Measurements from ENCODE around the gene DCUN1D2.
A peak's percentile ranks its signal among the peaks of the same experiment; 100 is the strongest.

The DCUN1D2 gene

DNA sequence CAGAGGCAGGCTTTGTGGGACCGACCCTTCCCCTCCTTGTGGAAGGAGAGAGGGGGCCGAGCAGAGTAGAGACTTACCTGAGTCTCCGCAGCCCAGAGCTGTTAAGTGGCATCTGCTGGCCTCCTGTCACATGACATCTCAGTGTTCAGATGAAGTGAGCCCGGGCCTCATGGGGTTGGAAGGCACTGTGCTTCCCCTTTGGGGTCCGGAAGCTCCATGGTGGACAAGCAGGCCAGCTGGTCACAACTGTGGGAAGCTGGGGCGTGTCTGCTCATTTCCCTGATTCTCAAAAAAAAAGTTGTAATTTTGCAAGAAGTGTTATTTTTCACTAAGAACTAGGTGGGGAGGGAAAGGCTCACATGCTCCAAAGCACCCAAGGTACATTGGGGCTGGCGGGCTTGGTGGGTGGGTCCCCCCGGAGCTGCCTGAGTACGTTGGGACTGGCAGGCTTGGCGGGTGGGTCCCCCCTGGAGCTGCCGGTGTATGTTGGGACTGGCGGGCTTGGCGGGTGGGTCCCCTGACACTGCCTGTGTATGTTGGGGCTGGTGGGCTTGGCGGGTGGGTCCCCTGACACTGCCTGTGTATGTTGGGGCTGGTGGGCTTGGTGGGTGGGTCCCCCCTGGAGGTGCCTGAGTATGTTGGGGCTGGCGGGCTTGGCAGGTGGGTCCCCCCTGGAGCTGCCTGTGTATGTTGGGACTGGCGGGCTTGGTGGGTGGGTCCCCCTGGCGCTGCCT, 18.2 kb upstream of the DCUN1D2 start:
- H3K9me3 ChIP-seq (ENCODE audit: control insufficient read depth, insufficient read depth, low read length), result no peaks in the 10 kb centered on the region
- H3K36me3 ChIP-seq (ENCODE audit: insufficient read depth, low read length), result peaks cover 14% of the 10 kb centered on the region
- no peak overlapping the region for H3K9ac ChIP-seq (ENCODE audit: low read depth, low read length)

GRCh38 chr13:113507505-113508345, 17.2 kb upstream of the DCUN1D2 start:
- Histone ChIP-seq H3K4me1 (ENCODE audit: insufficient read depth, low read length) (no peaks in the 10 kb centered on the region), H3K36me3 (ENCODE audit: insufficient read depth, low read length) (peaks cover 14% of the 10 kb centered on the region), H3K9me3 (ENCODE audit: control insufficient read depth, insufficient read depth, low read length) (no peaks in the 10 kb centered on the region), H3K9ac (ENCODE audit: low read depth, low read length) (no peak overlapping the region)

More for the DNA sequence above, 18.2 kb upstream of the DCUN1D2 start:
- H3K4me1 ChIP-seq (ENCODE audit: insufficient read depth, low read length), result no peaks in the 10 kb centered on the region

DNA sequence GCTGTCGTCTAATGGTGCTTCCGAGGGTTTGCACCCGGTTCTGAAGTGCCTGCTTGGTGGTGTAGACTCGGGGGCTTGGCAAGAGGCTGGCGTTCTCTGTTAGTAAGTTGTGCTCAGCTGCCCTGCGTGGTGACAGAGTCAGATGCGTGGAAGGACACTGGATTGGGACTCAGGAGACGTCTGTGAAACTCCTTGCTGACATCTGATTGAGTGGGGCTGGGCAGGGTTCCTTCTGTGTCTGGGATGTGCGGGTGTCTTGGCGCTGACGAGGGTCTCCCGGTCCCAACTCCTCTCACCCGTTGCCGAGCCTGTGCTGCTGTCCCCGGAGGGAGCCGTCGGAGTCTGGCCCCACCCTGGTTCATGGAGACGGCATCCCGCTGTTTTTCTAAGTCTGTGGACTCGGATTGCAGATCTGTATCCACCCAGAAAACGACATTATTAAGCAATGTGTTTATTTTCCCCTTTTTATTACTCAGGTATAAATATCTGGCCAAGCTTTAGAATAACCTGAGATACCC, 16.4 kb upstream of the DCUN1D2 start:
- Histone ChIP-seq H3K36me3 (ENCODE audit: insufficient read depth, low read length) (peaks cover 14% of the 10 kb centered on the region), H3K4me1 (ENCODE audit: insufficient read depth, low read length) (no peaks in the 10 kb centered on the region), H3K9ac (ENCODE audit: low read depth, low read length) (no peak overlapping the region), H3K9me3 (ENCODE audit: control insufficient read depth, insufficient read depth, low read length) (no peaks in the 10 kb centered on the region)

DNA sequence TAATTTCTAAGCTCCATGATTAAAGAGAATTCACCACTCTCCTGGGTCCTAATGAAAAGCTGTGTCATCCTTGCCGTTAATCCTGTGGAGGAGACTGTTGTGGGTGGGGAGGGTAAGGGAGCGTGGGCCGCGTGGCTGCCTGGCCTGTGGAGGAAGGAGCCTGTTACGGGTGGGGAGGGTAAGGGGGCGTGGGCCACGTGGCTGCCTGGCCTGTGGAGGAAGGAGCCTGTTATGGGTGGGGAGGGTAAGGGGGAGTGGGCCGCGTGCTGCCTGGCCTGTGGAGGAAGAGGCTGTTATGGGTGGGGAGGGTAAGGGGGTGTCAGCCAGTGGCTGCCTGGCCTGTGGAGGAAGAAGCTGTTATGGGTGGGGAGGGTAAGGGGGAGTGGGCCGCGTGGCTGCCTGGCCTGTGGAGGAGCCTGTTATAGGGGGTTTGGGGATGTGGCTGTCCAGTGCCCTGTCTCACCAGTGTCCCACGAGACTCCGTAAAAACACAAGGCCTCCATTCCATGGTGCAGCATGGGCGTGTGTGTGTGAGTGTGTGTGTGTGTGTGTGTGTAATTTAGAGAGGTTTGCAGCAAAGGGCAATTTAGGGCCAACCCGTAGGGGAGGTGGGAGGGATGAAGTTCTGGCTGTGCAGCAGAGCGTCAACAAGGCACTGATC, 15.6 kb upstream of the DCUN1D2 start:
- Histone ChIP-seq H3K4me1 (ENCODE audit: insufficient read depth, low read length) (no peaks in the 10 kb centered on the region), H3K36me3 (ENCODE audit: insufficient read depth, low read length) (peaks cover 14% of the 10 kb centered on the region), H3K9ac (ENCODE audit: low read depth, low read length) (no peak overlapping the region), H3K9me3 (ENCODE audit: control insufficient read depth, insufficient read depth, low read length) (no peaks in the 10 kb centered on the region)

DNA sequence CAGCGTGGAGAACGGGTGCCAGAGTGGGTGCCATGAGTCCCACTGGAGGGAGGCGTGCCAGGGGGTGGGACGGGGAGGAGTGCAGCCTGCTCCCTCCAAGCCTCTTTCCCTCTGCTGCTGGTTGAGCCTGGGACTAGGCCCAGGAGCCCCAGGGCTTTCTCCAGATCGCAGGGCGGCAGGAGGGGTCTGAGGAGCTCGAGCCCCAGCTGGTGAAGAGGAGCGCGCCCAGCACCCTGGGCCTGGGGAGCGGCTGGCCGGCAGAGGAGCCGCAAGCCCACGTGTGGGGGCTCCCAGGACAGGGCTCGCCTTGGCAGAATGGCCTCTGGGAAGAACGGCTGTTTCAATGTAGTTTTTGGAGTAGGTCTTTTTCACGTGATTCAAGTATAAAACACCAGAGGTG, 12.2 kb upstream of the DCUN1D2 start:
- Histone ChIP-seq H3K4me1 (ENCODE audit: insufficient read depth, low read length) (no peaks in the 10 kb centered on the region), H3K9ac (ENCODE audit: low read depth, low read length) (no peak overlapping the region), H3K36me3 (ENCODE audit: insufficient read depth, low read length) (peaks cover 27% of the 10 kb centered on the region), H3K9me3 (ENCODE audit: control insufficient read depth, insufficient read depth, low read length) (no peaks in the 10 kb centered on the region)

- no peak overlapping the region for H3K9ac ChIP-seq (ENCODE audit: low read depth, low read length)
- H3K4me1 ChIP-seq (ENCODE audit: insufficient read depth, low read length), result no peaks in the 10 kb centered on the region; the same call in 1 of the 2 replicates
- no peaks in the 10 kb centered on the region for H3K9me3 ChIP-seq (ENCODE audit: control insufficient read depth, insufficient read depth, low read length)
- H3K36me3 ChIP-seq (ENCODE audit: insufficient read depth, low read length), result peaks cover 31% of the 10 kb centered on the region
Observed at GRCh38 chr13:113500530-113501265, 10.2 kb upstream of the DCUN1D2 start.

DNA sequence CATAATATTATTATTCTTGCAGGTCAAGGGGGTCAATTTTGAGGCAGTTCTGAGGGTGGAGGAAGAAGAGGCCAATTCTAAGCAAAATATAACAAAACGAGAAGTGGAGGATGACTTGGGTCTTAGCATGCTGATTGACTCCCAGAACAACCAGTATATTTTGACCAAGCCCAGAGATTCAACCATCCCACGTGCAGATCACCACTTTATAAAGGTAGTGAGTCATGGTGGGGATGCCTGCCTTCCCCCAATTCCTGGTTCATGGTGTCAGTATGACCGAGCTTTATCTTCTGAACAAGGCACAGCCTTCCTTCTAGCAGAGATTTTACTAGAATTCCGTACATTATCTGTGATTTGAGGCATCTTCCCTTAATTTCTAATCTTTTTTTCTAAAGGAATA, 9.4 kb upstream of the DCUN1D2 start:
- H3K9ac ChIP-seq (ENCODE audit: low read depth, low read length), result no peak overlapping the region
- H3K4me1 ChIP-seq (ENCODE audit: insufficient read depth, low read length), result peaks cover 4% of the 10 kb centered on the region
- no peaks in the 10 kb centered on the region for H3K9me3 ChIP-seq (ENCODE audit: control insufficient read depth, insufficient read depth, low read length)
- H3K36me3 ChIP-seq (ENCODE audit: insufficient read depth, low read length), result peaks cover 31% of the 10 kb centered on the region

GRCh38 chr13:113498905-113499304, 8.4 kb upstream of the DCUN1D2 start:
- peaks cover 28% of the 10 kb centered on the region for H3K36me3 ChIP-seq (ENCODE audit: insufficient read depth, low read length)
- no peaks in the 10 kb centered on the region for H3K9me3 ChIP-seq (ENCODE audit: control insufficient read depth, insufficient read depth, low read length)

DNA sequence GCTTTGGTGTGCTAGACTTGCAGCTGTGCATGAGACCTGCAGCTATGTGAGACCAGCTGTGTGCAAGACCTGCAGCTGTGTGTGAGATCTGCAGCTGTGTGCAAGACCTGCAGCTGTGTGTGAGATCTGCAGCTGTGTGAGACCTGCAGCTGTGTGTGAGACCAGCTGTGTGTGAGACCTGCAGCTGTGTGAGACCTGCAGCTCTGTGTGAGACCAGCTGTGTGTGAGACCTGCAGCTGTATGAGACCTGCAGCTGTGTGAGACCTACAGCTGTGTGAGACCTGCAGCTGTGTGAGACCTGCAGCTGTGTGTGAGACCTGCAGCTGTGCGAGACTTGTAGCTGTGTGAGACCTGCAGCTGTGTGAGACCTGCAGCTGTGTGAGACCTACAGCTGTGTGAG, 6.7 kb upstream of the DCUN1D2 start:
- Histone ChIP-seq H3K9ac (ENCODE audit: low read depth, low read length) (no peak overlapping the region), H3K9me3 (ENCODE audit: control insufficient read depth, insufficient read depth, low read length) (no peaks in the 10 kb centered on the region), H3K36me3 (ENCODE audit: insufficient read depth, low read length) (peaks cover 26% of the 10 kb centered on the region), H3K4me1 (ENCODE audit: insufficient read depth, low read length) (peaks cover 24% of the 10 kb centered on the region)

More at GRCh38 chr13:113498905-113499304, 8.4 kb upstream of the DCUN1D2 start:
- Histone ChIP-seq H3K9ac (ENCODE audit: low read depth, low read length) (no peak overlapping the region), H3K4me1 (ENCODE audit: insufficient read depth, low read length) (peaks cover 10% of the 10 kb centered on the region)

DNA sequence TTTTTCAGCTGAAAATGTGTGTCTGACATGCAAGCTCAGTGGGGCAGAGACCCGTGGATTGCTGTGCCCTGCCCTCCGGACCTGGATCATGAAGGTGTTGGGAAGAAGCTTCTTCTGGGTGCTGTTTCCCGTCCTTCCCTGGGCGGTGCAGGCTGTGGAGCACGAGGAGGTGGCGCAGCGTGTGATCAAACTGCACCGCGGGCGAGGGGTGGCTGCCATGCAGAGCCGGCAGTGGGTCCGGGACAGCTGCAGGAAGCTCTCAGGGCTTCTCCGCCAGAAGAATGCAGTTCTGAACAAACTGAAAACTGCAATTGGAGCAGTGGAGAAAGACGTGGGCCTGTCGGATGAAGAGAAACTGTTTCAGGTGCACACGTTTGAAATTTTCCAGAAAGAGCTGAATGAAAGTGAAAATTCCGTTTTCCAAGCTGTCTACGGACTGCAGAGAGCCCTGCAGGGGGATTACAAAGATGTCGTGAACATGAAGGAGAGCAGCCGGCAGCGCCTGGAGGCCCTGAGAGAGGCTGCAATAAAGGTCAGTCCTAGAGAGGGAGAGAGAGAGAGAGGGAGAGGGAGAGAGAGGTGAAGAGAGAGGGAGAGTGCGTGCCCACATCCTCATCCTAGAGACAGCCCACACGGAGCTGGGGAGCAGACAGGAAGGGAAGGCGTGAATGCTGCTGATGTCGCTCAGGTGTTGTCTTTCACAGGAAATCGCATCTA, 5.1 kb upstream of the DCUN1D2 start:
- H3K4me1 ChIP-seq (ENCODE audit: insufficient read depth, low read length), result peaks cover 26% of the 10 kb centered on the region
- H3K36me3 ChIP-seq (ENCODE audit: insufficient read depth, low read length), result peaks cover 26% of the 10 kb centered on the region
- peak overlapping the region; percentile 21 for H3K9ac ChIP-seq (ENCODE audit: low read depth, low read length)
- H3K9me3 ChIP-seq (ENCODE audit: control insufficient read depth, insufficient read depth, low read length), result no peaks in the 10 kb centered on the region

DNA sequence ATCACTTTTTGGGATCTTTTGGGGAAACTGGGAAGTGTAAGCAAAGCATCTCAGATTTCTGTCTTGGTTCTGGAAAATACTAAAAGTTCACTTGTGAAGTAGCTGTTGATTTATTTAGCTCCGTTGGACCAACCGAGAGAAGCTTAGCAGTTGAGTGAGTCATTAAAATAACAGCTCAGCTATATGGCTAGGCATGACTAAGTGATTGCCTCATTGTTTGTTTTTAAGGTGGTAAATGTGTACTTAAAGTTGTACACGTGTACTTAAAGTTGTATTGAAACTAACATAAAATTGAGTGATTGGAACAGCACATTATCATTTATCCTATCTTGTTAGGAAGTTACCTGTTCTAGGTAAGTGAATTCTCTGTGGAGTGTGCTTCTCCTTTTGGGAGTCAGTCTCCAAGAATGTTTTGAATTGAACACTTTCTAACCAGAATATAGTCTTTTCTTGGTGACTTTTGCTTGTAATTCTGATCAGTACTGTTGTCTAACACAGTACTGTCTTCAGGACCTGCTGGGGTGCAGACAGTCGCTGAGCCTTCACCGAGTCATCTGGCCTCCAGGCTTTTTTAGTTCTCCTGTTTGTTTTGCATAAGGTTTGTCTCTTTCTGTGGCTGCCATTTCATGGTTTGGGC, 2.9 kb upstream of the DCUN1D2 start:
- peak overlapping the region; percentile 4; the same call in 1 of the 2 replicates for H3K9ac ChIP-seq (ENCODE audit: low read depth, low read length)
- no peaks in the 10 kb centered on the region for H3K9me3 ChIP-seq (ENCODE audit: control insufficient read depth, insufficient read depth, low read length)
- H3K36me3 ChIP-seq (ENCODE audit: insufficient read depth, low read length), result peaks cover 11% of the 10 kb centered on the region
- H3K4me1 ChIP-seq (ENCODE audit: insufficient read depth, low read length), result peaks cover 26% of the 10 kb centered on the region

DNA sequence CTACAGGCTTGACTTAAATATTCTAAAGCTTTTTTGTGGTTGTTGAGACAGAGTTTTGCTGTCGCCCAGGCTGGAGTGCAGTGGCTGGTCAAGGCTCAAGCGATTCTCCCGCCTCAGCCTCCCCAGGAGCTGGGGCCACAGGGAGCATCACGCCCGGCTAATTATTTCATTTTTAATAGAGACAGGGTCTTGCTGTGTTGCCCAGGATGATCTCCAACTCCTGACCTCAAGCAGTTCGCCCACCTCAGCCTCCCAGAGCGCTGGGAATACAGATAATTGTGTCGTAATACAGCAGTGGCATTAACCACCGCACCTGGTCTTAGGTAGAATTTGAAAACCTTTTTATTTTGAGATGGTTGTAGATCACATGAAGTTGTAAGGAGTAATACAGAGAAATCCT, 1.5 kb upstream of the DCUN1D2 start:
- Histone ChIP-seq H3K4me1 (ENCODE audit: insufficient read depth, low read length) (peaks cover 26% of the 10 kb centered on the region), H3K36me3 (ENCODE audit: insufficient read depth, low read length) (peaks cover 4% of the 10 kb centered on the region; the same call in 1 of the 2 replicates), H3K9me3 (ENCODE audit: control insufficient read depth, insufficient read depth, low read length) (no peaks in the 10 kb centered on the region), H3K9ac (ENCODE audit: low read depth, low read length) (peak overlapping the region; percentile 90)

GRCh38 chr13:113491418-113491883, 940 bp upstream of the DCUN1D2 start:
- H3K36me3 ChIP-seq (ENCODE audit: insufficient read depth, low read length), result no peaks in the 10 kb centered on the region
- H3K9ac ChIP-seq (ENCODE audit: low read depth, low read length), result peak overlapping the region; percentile 90
- H3K4me1 ChIP-seq (ENCODE audit: insufficient read depth, low read length), result peaks cover 26% of the 10 kb centered on the region
- no peaks in the 10 kb centered on the region for H3K9me3 ChIP-seq (ENCODE audit: control insufficient read depth, insufficient read depth, low read length)
